K562 (cell line): Measurements from ENCODE around the gene PPP1R13L. TPM values are rescaled to one million over a fixed set of nuclear protein-coding genes. Genes with fewer than 3 reads are reported as not detected.

Experiments
- CEBPG ChIP-seq, 3 experiments: fragments of 200-800 bp in 1 of 3; sonication (Bioruptor generic) in 1 of 3; sonication (generic) in 1 of 3; formaldehyde crosslinking in 1 of 3; IDR thresholded peaks in 2 of 3; conservative IDR thresholded peaks in 1 of 3; 2 replicates each; pipeline versions ENCODE4 v1.6.1 to v1.8.0; 2016 to 2022; ENCODE audit warnings: missing compliant biosample characterization in 2 of 3, missing genetic modification characterization in 2 of 3, mild to moderate bottlenecking in 1 of 3, missing genetic modification reagents in 1 of 3
- EZH2 ChIP-seq: IDR thresholded peaks from 2 replicates; pipeline ENCODE4 v1.6.1; 2012; ENCODE audit warnings: low read depth, mild to moderate bottlenecking, inconsistent platforms, low read length, borderline replicate concordance
- GATAD2B ChIP-seq: fragments of 450-650 bp; IDR thresholded peaks from 2 replicates; pipeline ENCODE4 v1.6.1; 2017; ENCODE audit warnings: mild to moderate bottlenecking, borderline replicate concordance
- GTF2A2 ChIP-seq: IDR thresholded peaks from 2 replicates; pipeline ENCODE4 v1.6.1; 2016; ENCODE audit warnings: mild to moderate bottlenecking, missing genetic modification characterization, missing compliant biosample characterization
- HLTF ChIP-seq: fragments of 450-650 bp; IDR thresholded peaks from 2 replicates; pipeline ENCODE4 v1.6.1; 2016
- MBD2 ChIP-seq: sonication (generic); IDR thresholded peaks from 2 replicates; pipeline ENCODE4 v1.6.1; 2016; ENCODE audit warnings: low read depth, borderline replicate concordance
- NCOA4 ChIP-seq: fragments of 450-650 bp; IDR thresholded peaks from 2 replicates; pipeline ENCODE4 v1.6.1; 2018; ENCODE audit warnings: mild to moderate bottlenecking; ENCODE audit not compliant: partially characterized antibody
- NFXL1 ChIP-seq: fragments of 450-650 bp; formaldehyde crosslinking; IDR thresholded peaks from 2 replicates; pipeline ENCODE4 v1.4.0; 2021; ENCODE audit warnings: mild to moderate bottlenecking
- NONO ChIP-seq, 2 experiments: fragments of 200-400 bp in 1 of 2; fragments of 450-650 bp in 1 of 2; formaldehyde crosslinking in 1 of 2; IDR thresholded peaks; 2 replicates each; pipeline ENCODE4 v1.6.1; 2017; ENCODE audit warnings: low read depth in 2 of 2, mild to moderate bottlenecking in 2 of 2, moderate library complexity in 2 of 2, low read length in 1 of 2
- PCBP2 ChIP-seq: fragments of 200-400 bp; formaldehyde crosslinking; IDR thresholded peaks from 2 replicates; pipeline ENCODE4 v1.6.1; 2018; ENCODE audit warnings: low read length, low read depth, mild to moderate bottlenecking, moderate library complexity; ENCODE audit not compliant: poor library complexity, severe bottlenecking
- POU5F1 ChIP-seq: fragments of 150-350 bp; IDR thresholded peaks from 2 replicates; pipeline ENCODE4 v1.6.1; 2014; ENCODE audit warnings: borderline replicate concordance, low read length, low read depth, mild to moderate bottlenecking; ENCODE audit not compliant: partially characterized antibody
- PURB ChIP-seq: sonication (generic); formaldehyde crosslinking; IDR thresholded peaks from 2 replicates; pipeline ENCODE4 v1.9.0; 2021; ENCODE audit warnings: low read depth, mild to moderate bottlenecking, missing genetic modification reagents
- SIN3A ChIP-seq, 2 experiments: fragments of 150-350 bp in 1 of 2; IDR thresholded peaks; 2 replicates each; pipeline ENCODE4 v1.6.1; 2011 to 2016; ENCODE audit warnings: borderline replicate concordance in 2 of 2, low read depth in 2 of 2, low read length in 2 of 2, mild to moderate bottlenecking in 2 of 2, moderate library complexity in 2 of 2; ENCODE audit not compliant: control insufficient read depth in 1 of 2
- SNIP1 ChIP-seq: fragments of 450-650 bp; IDR thresholded peaks from 2 replicates; pipeline ENCODE4 v1.7.1; 2017; ENCODE audit warnings: low read depth, mild to moderate bottlenecking
- YY1 ChIP-seq, 3 experiments: IDR thresholded peaks; 2 replicates each; pipeline ENCODE4 v1.6.1; 2011; ENCODE audit warnings: low read length in 2 of 3, mild to moderate bottlenecking in 2 of 3, moderate library complexity in 2 of 3, borderline replicate concordance in 1 of 3, control low read depth in 1 of 3, low read depth in 1 of 3; ENCODE audit not compliant: insufficient read depth in 3 of 3, insufficient replicate concordance in 2 of 3, control insufficient read depth in 1 of 3, insufficient read length in 1 of 3; ENCODE audit errors: extremely low read depth in 1 of 3
- ZNF140 ChIP-seq: fragments of 250-450 bp; sonication (Bioruptor Pico); IDR thresholded peaks from 2 replicates; pipeline ENCODE4 v1.8.0; 2021; ENCODE audit warnings: moderate library complexity, mild to moderate bottlenecking, inconsistent platforms
- ZNF146 ChIP-seq: IDR thresholded peaks from one replicate; pipeline ENCODE4 v1.6.1; 2018; ENCODE audit warnings: missing compliant biosample characterization; ENCODE audit not compliant: unreplicated experiment
- ZNF3 ChIP-seq: fragments of 250-450 bp; sonication (Bioruptor Pico); IDR thresholded peaks from 2 replicates; pipeline ENCODE4 v1.5.0; 2021; ENCODE audit warnings: mild to moderate bottlenecking, moderate library complexity
- ZNF561 ChIP-seq: fragments of 450-650 bp; formaldehyde crosslinking; conservative IDR thresholded peaks from 2 replicates; pipeline ENCODE4 v1.4.0; 2020; ENCODE audit warnings: mild to moderate bottlenecking, moderate library complexity
- polyA plus RNA-seq, 8 experiments: library from polyadenylated mRNA; depleted of rRNA in 4 of 8; stranded (reverse) in 5 of 8; unstranded in 3 of 8; fragments of >200 nt; fragmentation: Nextera tagmentation in 2 of 8; fragmentation: Illumina TruSeq in 1 of 8; extraction: Ambion mirVana in 2 of 8; extraction: Trizol in 1 of 8; gene quantifications; 2 replicates each; pipeline versions ENCODE4 v1.2.1 to v1.2.3, GENCODE V29; 2011 to 2014; ENCODE audit warnings: inconsistent platforms in 1 of 8, missing spikeins in 1 of 8
- total RNA-seq, 7 experiments: library from RNA; depleted of rRNA in 6 of 7; stranded (reverse); fragments of >200 nt in 6 of 7; fragmentation: Illumina TruSeq in 2 of 7; extraction: Trizol in 2 of 7; gene quantifications; 2 replicates each; pipeline versions ENCODE4 v1.2.1 to v1.2.3, GENCODE V29; 2011 to 2021; ENCODE audit warnings: low replicate concordance in 1 of 7
- TF ChIP-seq, protein P1 (sequence below): fragments of 450-650 bp; IDR thresholded peaks from 2 replicates; pipeline ENCODE4 v1.6.1; 2016; ENCODE audit warnings: missing biosample characterization, missing genetic modification characterization
- TF ChIP-seq, protein P2 (sequence below): fragments of 450-650 bp; formaldehyde crosslinking; IDR thresholded peaks from 2 replicates; pipeline ENCODE4 v1.4.0; 2022; ENCODE audit warnings: mild to moderate bottlenecking, moderate library complexity

PPP1R13L gene
- total and polyA plus RNA-seq, 9 of the 15 experiments (the other 6 are each of a cell fraction or from before 2014, with no cell fraction given): 0.32 to 6.7 (median 2.0) TPM

DNA sequence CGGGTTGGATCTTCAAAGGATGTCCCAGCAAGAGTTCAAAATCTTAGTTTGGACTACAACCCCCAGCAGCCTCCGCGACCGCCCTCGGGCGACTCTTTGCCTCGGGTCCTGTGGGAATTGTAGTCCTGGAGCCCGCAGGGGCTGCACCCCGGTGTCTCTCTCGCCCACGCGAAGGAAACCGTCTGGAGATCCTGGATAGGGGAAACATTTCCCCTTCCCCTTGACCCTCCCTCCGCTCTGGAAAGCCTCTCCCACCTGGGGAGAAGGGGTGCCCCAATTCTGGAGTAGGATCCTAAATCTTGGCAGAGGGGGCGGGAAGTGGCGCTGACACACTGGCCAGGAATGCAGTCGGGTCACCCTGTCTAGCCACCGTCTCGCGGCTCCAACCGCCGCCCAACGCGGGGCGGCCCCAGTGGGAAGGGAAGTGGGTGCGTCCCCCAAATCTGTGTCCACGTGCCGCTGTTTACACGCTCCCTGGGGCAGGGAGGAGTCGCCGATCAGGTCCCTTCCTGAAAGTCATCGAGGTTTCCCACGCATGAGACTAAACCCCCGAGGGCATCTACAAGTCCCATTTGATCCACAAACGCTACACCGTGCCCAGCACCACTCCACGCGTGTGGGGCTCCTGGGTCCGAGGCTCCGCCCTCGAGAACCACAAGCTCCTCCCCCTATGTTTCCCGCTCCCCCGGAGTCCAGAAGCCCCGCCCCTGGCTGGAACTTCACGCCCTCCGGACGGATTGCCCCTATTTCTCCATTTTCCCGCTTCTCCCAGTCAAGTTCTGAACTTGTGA is 761 bp upstream of the PPP1R13L start (continued):
- TF ChIP-seq NFXL1 (CRISPR knock-in tag): no peak
- peak; percentile 75; the same call in 1 of the 2 replicates for TF ChIP-seq MBD2
- TF ChIP-seq PURB: no peak
- no peak for TF ChIP-seq GTF2A2 (tag)
- TF ChIP-seq, protein P1, sequence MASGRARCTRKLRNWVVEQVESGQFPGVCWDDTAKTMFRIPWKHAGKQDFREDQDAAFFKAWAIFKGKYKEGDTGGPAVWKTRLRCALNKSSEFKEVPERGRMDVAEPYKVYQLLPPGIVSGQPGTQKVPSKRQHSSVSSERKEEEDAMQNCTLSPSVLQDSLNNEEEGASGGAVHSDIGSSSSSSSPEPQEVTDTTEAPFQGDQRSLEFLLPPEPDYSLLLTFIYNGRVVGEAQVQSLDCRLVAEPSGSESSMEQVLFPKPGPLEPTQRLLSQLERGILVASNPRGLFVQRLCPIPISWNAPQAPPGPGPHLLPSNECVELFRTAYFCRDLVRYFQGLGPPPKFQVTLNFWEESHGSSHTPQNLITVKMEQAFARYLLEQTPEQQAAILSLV (tag): no peak
- TF ChIP-seq, protein P2, sequence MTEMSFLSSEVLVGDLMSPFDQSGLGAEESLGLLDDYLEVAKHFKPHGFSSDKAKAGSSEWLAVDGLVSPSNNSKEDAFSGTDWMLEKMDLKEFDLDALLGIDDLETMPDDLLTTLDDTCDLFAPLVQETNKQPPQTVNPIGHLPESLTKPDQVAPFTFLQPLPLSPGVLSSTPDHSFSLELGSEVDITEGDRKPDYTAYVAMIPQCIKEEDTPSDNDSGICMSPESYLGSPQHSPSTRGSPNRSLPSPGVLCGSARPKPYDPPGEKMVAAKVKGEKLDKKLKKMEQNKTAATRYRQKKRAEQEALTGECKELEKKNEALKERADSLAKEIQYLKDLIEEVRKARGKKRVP (CRISPR knock-in tag): no peak
- no peak for TF ChIP-seq ZNF146 (CRISPR knock-in tag)
- TF ChIP-seq SNIP1: no peak
- peak; percentile 97; the same call in 1 of the 2 replicates for TF ChIP-seq GATAD2B
- TF ChIP-seq YY1 (IDR thresholded peaks at IDR 0.05; ENCODE audit: borderline replicate concordance in 1 of 3, control insufficient read depth in 1 of 3, extremely low read depth in 1 of 3, insufficient read depth in 3 of 3, insufficient read length in 1 of 3, insufficient replicate concordance in 2 of 3, low read depth in 1 of 3, low read length in 2 of 3): no peak
- TF ChIP-seq ZNF140 (CRISPR knock-in tag): no peak
- TF ChIP-seq POU5F1: peak; percentile 75
- no peak; a peak in 2 of 4 replicates for TF ChIP-seq SIN3A (IDR thresholded peaks at IDR 0.05; ENCODE audit: borderline replicate concordance in 2 of 2, control insufficient read depth in 1 of 2, low read depth in 2 of 2, low read length in 2 of 2)
- no peak for TF ChIP-seq EZH2
- TF ChIP-seq ZNF3 (CRISPR knock-in tag): no peak
- TF ChIP-seq ZNF561 (CRISPR knock-in tag): no peak
- no peak for TF ChIP-seq HLTF
- no peak for TF ChIP-seq CEBPG (CRISPR knock-in tag; IDR thresholded peaks at IDR 0.05)
- no peak for TF ChIP-seq CEBPG (tag; conservative IDR thresholded peaks at IDR 0.05 in 1 of 2, IDR thresholded peaks at IDR 0.05 in 1 of 2)
- TF ChIP-seq NCOA4: no peak
- no peak for TF ChIP-seq NONO (IDR thresholded peaks at IDR 0.05; ENCODE audit: low read depth in 2 of 2, low read length in 1 of 2)
- TF ChIP-seq PCBP2: no peak
